Panc1 (cell line): ENCODE data around the gene CASQ2. TPM values are rescaled to one million over a fixed set of nuclear protein-coding genes. Genes with fewer than 3 reads are reported as not detected.

Experiments
- ATAC-seq: fragments of 200-7000 bp; cut with Tn5 transposase; 2 replicates; pipeline ENCODE4 v1.9.1; 2020; ENCODE audit warnings: mild to moderate bottlenecking, moderate library complexity
- BruUV-seq: library from RNA; stranded (reverse); fragments of 400-500 nt; replicated peaks from 2 replicates; lab custom pipeline; 2021; lab: Mats Ljungman, UMichigan
- CTCF ChIA-PET: fragments of 300-600 bp; sonication (Branson Sonifier 250); formaldehyde crosslinking; loops from one replicate; lab custom pipeline; 2022; ENCODE audit warnings: antibody characterized with exemption; lab: Charles Lee
- POLR2A ChIA-PET: fragments of 300-600 bp; sonication (Branson Sonifier 250); formaldehyde crosslinking; loops from one replicate; lab custom pipeline; 2022; ENCODE audit warnings: antibody characterized with exemption; lab: Charles Lee
- DNase-seq: peaks from one replicate; pipeline ENCODE4 v3.0.0-alpha.2; 2010; ENCODE audit warnings: low read depth, low spot score
- H3K27ac ChIP-seq: 2 replicates; pipeline ENCODE4 v1.5.1; 2011; ENCODE audit warnings: mild to moderate bottlenecking, low read length, inconsistent platforms
- H3K27me3 ChIP-seq: fragments of 200-500 bp; sonication (Bioruptor generic); 2 replicates; pipeline ENCODE4 v1.6.0; 2014; ENCODE audit warnings: low read length, inconsistent platforms; ENCODE audit not compliant: control insufficient read depth, insufficient read depth
- H3K36me3 ChIP-seq: fragments of 200-500 bp; sonication (Bioruptor generic); 2 replicates; pipeline ENCODE4 v1.5.1; 2014; ENCODE audit warnings: inconsistent platforms, mild to moderate bottlenecking, low read length, moderate library complexity; ENCODE audit not compliant: control insufficient read depth, insufficient read depth
- H3K4me1 ChIP-seq: 2 replicates; pipeline ENCODE4 v1.5.1; 2011; ENCODE audit warnings: inconsistent platforms, mild to moderate bottlenecking, low read length, moderate library complexity; ENCODE audit not compliant: control insufficient read depth, insufficient read depth
- H3K4me3 ChIP-seq, 2 experiments: 2 replicates each; pipeline ENCODE4 v1.5.1; 2011 to 2012; ENCODE audit warnings: low read depth in 2 of 2, low read length in 2 of 2, mild to moderate bottlenecking in 2 of 2, inconsistent platforms in 1 of 2, moderate library complexity in 1 of 2
- H3K9me3 ChIP-seq: fragments of 200-500 bp; sonication (Bioruptor generic); 2 replicates; pipeline ENCODE4 v1.5.1; 2014; ENCODE audit warnings: low read depth, mild to moderate bottlenecking, inconsistent platforms, low read length, moderate library complexity; ENCODE audit not compliant: control insufficient read depth, insufficient read depth
- POLR2AphosphoS5 ChIP-seq: IDR thresholded peaks from 2 replicates; pipeline ENCODE4 v1.6.1; 2012; ENCODE audit warnings: mild to moderate bottlenecking, low read depth, low read length, moderate library complexity
- SIN3A ChIP-seq: IDR thresholded peaks from 2 replicates; pipeline ENCODE4 v1.6.1; 2012; ENCODE audit warnings: low read depth, mild to moderate bottlenecking, low read length, moderate library complexity, borderline replicate concordance; ENCODE audit not compliant: insufficient read depth
- TCF7L2 ChIP-seq: IDR thresholded peaks from 2 replicates; pipeline ENCODE4 v1.6.1; 2011; ENCODE audit warnings: mild to moderate bottlenecking, low read depth, low read length, inconsistent platforms
- in situ Hi-C: cut with HindIII; loops from 2 replicates; pipeline ENCODE4 v1.10.0; 2016; ENCODE audit warnings: low sequenced_read_pairs, low pct_unique_long_range_greater_than_20kb
- intact Hi-C: fragments of 100-400 bp; cut with micrococcal nuclease; formaldehyde crosslinking; loops from one replicate; pipeline ENCODE4 v1.10.0; 2022; ENCODE audit not compliant: unreplicated experiment
- total RNA-seq: library from RNA; stranded (reverse); gene quantifications from one replicate; pipeline ENCODE4 v1.2.1, GENCODE V29; 2021; ENCODE audit not compliant: unreplicated experiment
- TF ChIP-seq, protein P1 (sequence below), 2 experiments: IDR thresholded peaks; 2 replicates each; pipeline ENCODE4 v1.6.1; 2011 to 2012; ENCODE audit warnings: low read depth in 2 of 2, control low read depth in 1 of 2, low read length in 1 of 2, mild to moderate bottlenecking in 1 of 2, moderate library complexity in 1 of 2; ENCODE audit not compliant: insufficient read depth in 1 of 2
- TF ChIP-seq, protein P2 (sequence below): fragments of 450-650 bp; IDR thresholded peaks from 2 replicates; pipeline ENCODE4 v1.5.1; 2017; ENCODE audit warnings: mild to moderate bottlenecking

CASQ2 gene
- total RNA-seq, 1 experiment from 2014 or later, result not detected

DNA sequence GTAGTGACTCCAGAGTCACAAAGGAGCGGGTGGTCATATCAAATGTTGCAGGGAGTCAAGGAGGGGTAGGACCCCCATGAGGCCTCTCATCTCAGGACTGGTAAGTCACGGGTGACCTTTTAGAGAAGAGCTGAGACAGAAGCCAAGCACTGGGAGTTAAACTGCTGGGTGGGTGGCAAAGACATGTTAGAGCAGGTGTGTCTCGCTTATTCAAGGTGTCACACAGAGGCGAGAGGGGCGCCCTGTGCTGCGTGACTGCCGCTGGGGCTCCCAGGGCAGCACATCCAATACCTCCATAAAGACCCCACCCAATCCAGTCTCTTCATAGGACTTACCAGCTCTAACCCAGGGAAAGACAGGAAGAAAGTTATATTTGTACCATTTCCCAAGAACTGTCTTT lies 15.2 kb downstream of the CASQ2 start:
- Histone ChIP-seq H3K27ac (no peak overlapping the region), H3K4me3 (no peak overlapping the region), H3K36me3 (no peaks in the 10 kb centered on the region), H3K9me3 (no peaks in the 10 kb centered on the region), H3K27me3 (no peaks in the 10 kb centered on the region), H3K4me1 (no peaks in the 10 kb centered on the region)
- no TSS peak for BruUV-seq
- in situ Hi-C loops, result no loop called here
- ATAC-seq (no peak), DNase-seq (no peak)
- ChIA-PET CTCF (interaction anchor here (0.6 kb wide), 1 partner anchor 46 kb away, joined by 4 read pairs; no protein-coding TSS in a partner anchor), POLR2A (no interaction called here)
- intact Hi-C loops, result no loop called here
- no peak for TF ChIP-seq POLR2AphosphoS5
- no peak for TF ChIP-seq SIN3A
- TF ChIP-seq, protein P1, sequence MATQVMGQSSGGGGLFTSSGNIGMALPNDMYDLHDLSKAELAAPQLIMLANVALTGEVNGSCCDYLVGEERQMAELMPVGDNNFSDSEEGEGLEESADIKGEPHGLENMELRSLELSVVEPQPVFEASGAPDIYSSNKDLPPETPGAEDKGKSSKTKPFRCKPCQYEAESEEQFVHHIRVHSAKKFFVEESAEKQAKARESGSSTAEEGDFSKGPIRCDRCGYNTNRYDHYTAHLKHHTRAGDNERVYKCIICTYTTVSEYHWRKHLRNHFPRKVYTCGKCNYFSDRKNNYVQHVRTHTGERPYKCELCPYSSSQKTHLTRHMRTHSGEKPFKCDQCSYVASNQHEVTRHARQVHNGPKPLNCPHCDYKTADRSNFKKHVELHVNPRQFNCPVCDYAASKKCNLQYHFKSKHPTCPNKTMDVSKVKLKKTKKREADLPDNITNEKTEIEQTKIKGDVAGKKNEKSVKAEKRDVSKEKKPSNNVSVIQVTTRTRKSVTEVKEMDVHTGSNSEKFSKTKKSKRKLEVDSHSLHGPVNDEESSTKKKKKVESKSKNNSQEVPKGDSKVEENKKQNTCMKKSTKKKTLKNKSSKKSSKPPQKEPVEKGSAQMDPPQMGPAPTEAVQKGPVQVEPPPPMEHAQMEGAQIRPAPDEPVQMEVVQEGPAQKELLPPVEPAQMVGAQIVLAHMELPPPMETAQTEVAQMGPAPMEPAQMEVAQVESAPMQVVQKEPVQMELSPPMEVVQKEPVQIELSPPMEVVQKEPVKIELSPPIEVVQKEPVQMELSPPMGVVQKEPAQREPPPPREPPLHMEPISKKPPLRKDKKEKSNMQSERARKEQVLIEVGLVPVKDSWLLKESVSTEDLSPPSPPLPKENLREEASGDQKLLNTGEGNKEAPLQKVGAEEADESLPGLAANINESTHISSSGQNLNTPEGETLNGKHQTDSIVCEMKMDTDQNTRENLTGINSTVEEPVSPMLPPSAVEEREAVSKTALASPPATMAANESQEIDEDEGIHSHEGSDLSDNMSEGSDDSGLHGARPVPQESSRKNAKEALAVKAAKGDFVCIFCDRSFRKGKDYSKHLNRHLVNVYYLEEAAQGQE (IDR thresholded peaks at IDR 0.05; ENCODE audit: insufficient read depth in 1 of 2, low read depth in 2 of 2, low read length in 1 of 2), result no peak
- TF ChIP-seq, protein P2, sequence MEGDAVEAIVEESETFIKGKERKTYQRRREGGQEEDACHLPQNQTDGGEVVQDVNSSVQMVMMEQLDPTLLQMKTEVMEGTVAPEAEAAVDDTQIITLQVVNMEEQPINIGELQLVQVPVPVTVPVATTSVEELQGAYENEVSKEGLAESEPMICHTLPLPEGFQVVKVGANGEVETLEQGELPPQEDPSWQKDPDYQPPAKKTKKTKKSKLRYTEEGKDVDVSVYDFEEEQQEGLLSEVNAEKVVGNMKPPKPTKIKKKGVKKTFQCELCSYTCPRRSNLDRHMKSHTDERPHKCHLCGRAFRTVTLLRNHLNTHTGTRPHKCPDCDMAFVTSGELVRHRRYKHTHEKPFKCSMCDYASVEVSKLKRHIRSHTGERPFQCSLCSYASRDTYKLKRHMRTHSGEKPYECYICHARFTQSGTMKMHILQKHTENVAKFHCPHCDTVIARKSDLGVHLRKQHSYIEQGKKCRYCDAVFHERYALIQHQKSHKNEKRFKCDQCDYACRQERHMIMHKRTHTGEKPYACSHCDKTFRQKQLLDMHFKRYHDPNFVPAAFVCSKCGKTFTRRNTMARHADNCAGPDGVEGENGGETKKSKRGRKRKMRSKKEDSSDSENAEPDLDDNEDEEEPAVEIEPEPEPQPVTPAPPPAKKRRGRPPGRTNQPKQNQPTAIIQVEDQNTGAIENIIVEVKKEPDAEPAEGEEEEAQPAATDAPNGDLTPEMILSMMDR, result no peak
- no peak for TF ChIP-seq TCF7L2

DNA sequence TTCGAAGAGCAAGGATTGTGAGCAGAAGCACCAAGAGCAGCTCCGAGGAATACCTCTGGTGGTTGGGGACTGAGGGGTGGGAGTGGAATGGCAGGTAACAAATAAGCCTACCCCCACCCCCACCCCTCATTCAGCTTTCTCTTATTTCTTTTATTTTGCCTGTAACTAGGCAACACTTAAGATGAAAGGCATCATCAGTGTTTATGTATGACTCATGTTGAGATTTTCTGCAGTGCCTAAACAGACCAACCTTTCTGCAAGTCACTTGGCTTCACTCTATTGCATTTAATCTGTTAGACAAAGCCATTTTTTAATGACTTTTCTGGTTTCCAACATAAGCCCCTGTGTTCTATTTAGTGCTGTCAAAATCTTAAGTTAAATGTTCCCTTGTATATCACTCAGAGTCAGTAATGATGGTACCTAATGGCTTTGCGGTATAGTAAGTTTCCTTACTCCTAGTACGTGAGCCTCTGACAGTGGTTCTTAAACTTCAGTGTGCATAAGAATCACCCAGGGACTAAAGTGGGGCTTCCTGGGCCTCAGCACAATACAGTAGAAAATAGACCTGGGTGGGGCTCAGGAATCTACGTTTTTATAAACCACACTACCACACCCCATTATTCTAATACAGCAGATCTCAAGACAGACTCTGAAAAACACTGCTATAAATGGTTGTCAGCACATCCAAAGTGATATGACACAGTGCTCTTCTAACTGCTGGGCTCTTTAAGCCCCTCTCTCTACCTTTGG lies 19.9 kb downstream of the CASQ2 start:
- intact Hi-C loops (no loop called here), in situ Hi-C loops (no loop called here)
- TF ChIP-seq, protein P2, result no peak
- TF ChIP-seq SIN3A (no peak), POLR2AphosphoS5 (no peak), TCF7L2 (no peak)
- TF ChIP-seq, protein P1 (IDR thresholded peaks at IDR 0.05; ENCODE audit: insufficient read depth in 1 of 2, low read depth in 2 of 2, low read length in 1 of 2), result no peak
- H3K9me3 ChIP-seq, result no peaks in the 10 kb centered on the region
- ChIA-PET CTCF (no interaction called here), POLR2A (no interaction called here)
- no TSS peak for BruUV-seq
- no peak overlapping the region for H3K4me3 ChIP-seq
- H3K27ac ChIP-seq, result no peak overlapping the region
- no peaks in the 10 kb centered on the region for H3K4me1 ChIP-seq
- H3K36me3 ChIP-seq, result no peaks in the 10 kb centered on the region
- no peak for DNase-seq
- no peaks in the 10 kb centered on the region for H3K27me3 ChIP-seq
- ATAC-seq, result no peak
